HepG2 (cell line): ENCODE results near the gene C6orf62. TPM values are rescaled to one million over a fixed set of nuclear protein-coding genes. Genes with fewer than 3 reads are reported as not detected.

ENCODE experiments used
- CREM ChIP-seq, 2 experiments: sonication (generic) in 1 of 2; formaldehyde crosslinking in 1 of 2; IDR thresholded peaks; 2 replicates each; pipeline versions ENCODE4 v1.4.0 to v1.6.1; 2016 to 2020; ENCODE audit warnings: antibody characterized with exemption in 1 of 2, mild to moderate bottlenecking in 1 of 2, missing genetic modification reagents in 1 of 2
- HMG20B ChIP-seq: conservative IDR thresholded peaks from 2 replicates; pipeline ENCODE4 v1.6.1; 2016; ENCODE audit warnings: missing genetic modification reagents, missing compliant biosample characterization
- KDM1A ChIP-seq: IDR thresholded peaks from 2 replicates; pipeline ENCODE4 v1.6.1; 2016; ENCODE audit warnings: missing compliant biosample characterization
- REL ChIP-seq: sonication (generic); formaldehyde crosslinking; conservative IDR thresholded peaks from 2 replicates; pipeline ENCODE4 v1.8.0; 2022; ENCODE audit warnings: mild to moderate bottlenecking, missing genetic modification reagents, moderate library complexity
- SKI ChIP-seq: fragments of 450-650 bp; IDR thresholded peaks from one replicate; pipeline ENCODE4 v1.6.1; 2018; ENCODE audit warnings: mild to moderate bottlenecking; ENCODE audit not compliant: partially characterized antibody
- ZC3H13 ChIP-seq: sonication (generic); formaldehyde crosslinking; IDR thresholded peaks from 2 replicates; pipeline ENCODE4 v1.8.1; 2023; ENCODE audit warnings: mild to moderate bottlenecking, missing genetic modification reagents, moderate library complexity
- ZC3H4 ChIP-seq: sonication (generic); formaldehyde crosslinking; IDR thresholded peaks from 2 replicates; pipeline ENCODE4 v1.4.0; 2020; ENCODE audit warnings: missing genetic modification reagents, borderline replicate concordance
- ZNF17 ChIP-seq: sonication (generic); formaldehyde crosslinking; IDR thresholded peaks from 2 replicates; pipeline ENCODE4 v1.5.0; 2020; ENCODE audit warnings: mild to moderate bottlenecking, missing genetic modification reagents
- ZNF354B ChIP-seq: sonication (generic); formaldehyde crosslinking; IDR thresholded peaks from 2 replicates; pipeline ENCODE4 v1.8.0; 2022; ENCODE audit warnings: mild to moderate bottlenecking, missing genetic modification reagents
- ZNF615 ChIP-seq: sonication (generic); formaldehyde crosslinking; IDR thresholded peaks from 2 replicates; pipeline ENCODE4 v1.5.0; 2020; ENCODE audit warnings: mild to moderate bottlenecking, missing genetic modification reagents, borderline replicate concordance
- ZNF619 ChIP-seq: sonication (generic); formaldehyde crosslinking; IDR thresholded peaks from 2 replicates; pipeline ENCODE4 v1.4.0; 2020; ENCODE audit warnings: mild to moderate bottlenecking, missing genetic modification reagents
- polyA plus RNA-seq, 8 experiments: library from polyadenylated mRNA; depleted of rRNA in 3 of 8; stranded (reverse) in 7 of 8; unstranded in 1 of 8; fragments of >200 nt; fragmentation: Illumina TruSeq in 4 of 8; extraction: Trizol in 4 of 8; gene quantifications; 2 replicates each; pipeline versions ENCODE4 v1.2.1 to v1.2.3, GENCODE V29; 2011 to 2016; ENCODE audit warnings: low read depth in 4 of 8, missing spikeins in 1 of 8, mixed read lengths in 1 of 8; ENCODE audit not compliant: insufficient read depth in 1 of 8
- total RNA-seq, 5 experiments: library from RNA; depleted of rRNA; stranded (reverse); fragments of >200 nt; fragmentation: Illumina TruSeq; extraction: Trizol; gene quantifications; 2 replicates each; pipeline ENCODE4 v1.2.3, GENCODE V29; 2016; ENCODE audit warnings: low read depth in 1 of 5
- TF ChIP-seq, protein P1 (sequence below): sonication (generic); formaldehyde crosslinking; IDR thresholded peaks from 2 replicates; pipeline ENCODE4 v1.9.0; 2021; ENCODE audit warnings: missing genetic modification reagents, borderline replicate concordance
- TF ChIP-seq, protein P2 (sequence below): sonication (generic); formaldehyde crosslinking; IDR thresholded peaks from 2 replicates; pipeline ENCODE4 v1.5.0; 2020; ENCODE audit warnings: mild to moderate bottlenecking, missing genetic modification reagents
- TF ChIP-seq, protein P3 (sequence below): sonication (generic); formaldehyde crosslinking; IDR thresholded peaks from 2 replicates; pipeline ENCODE4 v1.8.1; 2023; ENCODE audit warnings: mild to moderate bottlenecking, missing genetic modification reagents
- TF ChIP-seq, protein P4 (sequence below): sonication (generic); formaldehyde crosslinking; IDR thresholded peaks from 2 replicates; pipeline ENCODE4 v1.5.1; 2020; ENCODE audit warnings: missing genetic modification reagents, mild to moderate bottlenecking, borderline replicate concordance
- TF ChIP-seq, protein P5 (sequence below): sonication (generic); formaldehyde crosslinking; IDR thresholded peaks from 2 replicates; pipeline ENCODE4 v1.9.0; 2021; ENCODE audit warnings: missing genetic modification reagents, mild to moderate bottlenecking, borderline replicate concordance
- TF ChIP-seq, protein P6 (sequence below): sonication (generic); formaldehyde crosslinking; IDR thresholded peaks from 2 replicates; pipeline ENCODE4 v1.4.0; 2020; ENCODE audit warnings: missing genetic modification reagents

C6orf62 gene
- total and polyA plus RNA-seq, 2 of the 13 experiments (the other 11 are each of a cell fraction or from before 2014, with no cell fraction given) = 54.8 to 90.4 TPM

DNA sequence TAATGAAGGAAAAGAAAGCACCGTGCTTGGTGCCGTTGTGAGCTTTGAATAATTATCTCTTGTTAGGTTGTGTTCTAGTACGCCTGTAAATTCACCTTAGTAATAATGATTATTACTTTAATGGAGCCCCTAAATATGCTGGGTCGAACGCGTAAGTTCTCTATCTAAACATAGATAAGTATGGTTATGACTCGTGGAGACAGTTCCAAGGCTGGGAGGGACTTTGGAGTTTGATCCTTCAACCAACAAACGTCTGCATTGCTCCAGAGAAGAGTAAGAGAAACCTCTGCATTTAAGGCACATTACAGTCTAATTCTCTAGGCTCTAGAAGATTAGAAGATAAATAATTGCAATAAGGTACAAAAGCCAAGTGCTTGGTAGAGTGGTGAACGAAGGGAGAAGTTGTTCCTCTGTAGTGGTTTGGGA is 51.6 kb downstream of the C6orf62 start (continued):
- TF ChIP-seq, protein P1, sequence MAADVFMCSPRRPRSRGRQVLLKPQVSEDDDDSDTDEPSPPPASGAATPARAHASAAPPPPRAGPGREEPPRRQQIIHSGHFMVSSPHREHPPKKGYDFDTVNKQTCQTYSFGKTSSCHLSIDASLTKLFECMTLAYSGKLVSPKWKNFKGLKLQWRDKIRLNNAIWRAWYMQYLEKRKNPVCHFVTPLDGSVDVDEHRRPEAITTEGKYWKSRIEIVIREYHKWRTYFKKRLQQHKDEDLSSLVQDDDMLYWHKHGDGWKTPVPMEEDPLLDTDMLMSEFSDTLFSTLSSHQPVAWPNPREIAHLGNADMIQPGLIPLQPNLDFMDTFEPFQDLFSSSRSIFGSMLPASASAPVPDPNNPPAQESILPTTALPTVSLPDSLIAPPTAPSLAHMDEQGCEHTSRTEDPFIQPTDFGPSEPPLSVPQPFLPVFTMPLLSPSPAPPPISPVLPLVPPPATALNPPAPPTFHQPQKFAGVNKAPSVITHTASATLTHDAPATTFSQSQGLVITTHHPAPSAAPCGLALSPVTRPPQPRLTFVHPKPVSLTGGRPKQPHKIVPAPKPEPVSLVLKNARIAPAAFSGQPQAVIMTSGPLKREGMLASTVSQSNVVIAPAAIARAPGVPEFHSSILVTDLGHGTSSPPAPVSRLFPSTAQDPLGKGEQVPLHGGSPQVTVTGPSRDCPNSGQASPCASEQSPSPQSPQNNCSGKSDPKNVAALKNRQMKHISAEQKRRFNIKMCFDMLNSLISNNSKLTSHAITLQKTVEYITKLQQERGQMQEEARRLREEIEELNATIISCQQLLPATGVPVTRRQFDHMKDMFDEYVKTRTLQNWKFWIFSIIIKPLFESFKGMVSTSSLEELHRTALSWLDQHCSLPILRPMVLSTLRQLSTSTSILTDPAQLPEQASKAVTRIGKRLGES (CRISPR knock-in tag) = 0 out of 2 replicates have a peak, but pooled peaks have one; percentile 23
- TF ChIP-seq ZC3H13 (CRISPR knock-in tag) (0 out of 2 replicates have a peak, but pooled peaks have one; percentile 14), ZNF17 (no peak), KDM1A (CRISPR knock-in tag) (no peak), ZC3H4 (CRISPR knock-in tag) (no peak), ZNF615 (CRISPR knock-in tag) (no peak), CREM (IDR thresholded peaks at IDR 0.05) (0 out of 2 replicates have a peak, but pooled peaks have one; percentile 8), CREM (CRISPR knock-in tag; IDR thresholded peaks at IDR 0.05) (no peak), ZNF354B (0 out of 2 replicates have a peak, but pooled peaks have one; percentile 51), ZNF619 (no peak), HMG20B (CRISPR knock-in tag) (no peak), SKI (no peak), REL (CRISPR knock-in tag) (0 out of 2 replicates have a peak, but pooled peaks have one; percentile 7)
- TF ChIP-seq, protein P2, sequence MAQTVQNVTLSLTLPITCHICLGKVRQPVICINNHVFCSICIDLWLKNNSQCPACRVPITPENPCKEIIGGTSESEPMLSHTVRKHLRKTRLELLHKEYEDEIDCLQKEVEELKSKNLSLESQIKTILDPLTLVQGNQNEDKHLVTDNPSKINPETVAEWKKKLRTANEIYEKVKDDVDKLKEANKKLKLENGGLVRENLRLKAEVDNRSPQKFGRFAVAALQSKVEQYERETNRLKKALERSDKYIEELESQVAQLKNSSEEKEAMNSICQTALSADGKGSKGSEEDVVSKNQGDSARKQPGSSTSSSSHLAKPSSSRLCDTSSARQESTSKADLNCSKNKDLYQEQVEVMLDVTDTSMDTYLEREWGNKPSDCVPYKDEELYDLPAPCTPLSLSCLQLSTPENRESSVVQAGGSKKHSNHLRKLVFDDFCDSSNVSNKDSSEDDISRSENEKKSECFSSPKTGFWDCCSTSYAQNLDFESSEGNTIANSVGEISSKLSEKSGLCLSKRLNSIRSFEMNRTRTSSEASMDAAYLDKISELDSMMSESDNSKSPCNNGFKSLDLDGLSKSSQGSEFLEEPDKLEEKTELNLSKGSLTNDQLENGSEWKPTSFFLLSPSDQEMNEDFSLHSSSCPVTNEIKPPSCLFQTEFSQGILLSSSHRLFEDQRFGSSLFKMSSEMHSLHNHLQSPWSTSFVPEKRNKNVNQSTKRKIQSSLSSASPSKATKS = no peak
- TF ChIP-seq, protein P3, sequence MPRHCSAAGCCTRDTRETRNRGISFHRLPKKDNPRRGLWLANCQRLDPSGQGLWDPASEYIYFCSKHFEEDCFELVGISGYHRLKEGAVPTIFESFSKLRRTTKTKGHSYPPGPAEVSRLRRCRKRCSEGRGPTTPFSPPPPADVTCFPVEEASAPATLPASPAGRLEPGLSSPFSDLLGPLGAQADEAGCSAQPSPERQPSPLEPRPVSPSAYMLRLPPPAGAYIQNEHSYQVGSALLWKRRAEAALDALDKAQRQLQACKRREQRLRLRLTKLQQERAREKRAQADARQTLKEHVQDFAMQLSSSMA (CRISPR knock-in tag) = no peak
- TF ChIP-seq, protein P4, sequence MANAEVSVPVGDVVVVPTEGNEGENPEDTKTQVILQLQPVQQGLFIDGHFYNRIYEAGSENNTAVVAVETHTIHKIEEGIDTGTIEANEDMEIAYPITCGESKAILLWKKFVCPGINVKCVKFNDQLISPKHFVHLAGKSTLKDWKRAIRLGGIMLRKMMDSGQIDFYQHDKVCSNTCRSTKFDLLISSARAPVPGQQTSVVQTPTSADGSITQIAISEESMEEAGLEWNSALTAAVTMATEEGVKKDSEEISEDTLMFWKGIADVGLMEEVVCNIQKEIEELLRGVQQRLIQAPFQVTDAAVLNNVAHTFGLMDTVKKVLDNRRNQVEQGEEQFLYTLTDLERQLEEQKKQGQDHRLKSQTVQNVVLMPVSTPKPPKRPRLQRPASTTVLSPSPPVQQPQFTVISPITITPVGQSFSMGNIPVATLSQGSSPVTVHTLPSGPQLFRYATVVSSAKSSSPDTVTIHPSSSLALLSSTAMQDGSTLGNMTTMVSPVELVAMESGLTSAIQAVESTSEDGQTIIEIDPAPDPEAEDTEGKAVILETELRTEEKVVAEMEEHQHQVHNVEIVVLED (CRISPR knock-in tag) = no peak
- TF ChIP-seq, protein P5, sequence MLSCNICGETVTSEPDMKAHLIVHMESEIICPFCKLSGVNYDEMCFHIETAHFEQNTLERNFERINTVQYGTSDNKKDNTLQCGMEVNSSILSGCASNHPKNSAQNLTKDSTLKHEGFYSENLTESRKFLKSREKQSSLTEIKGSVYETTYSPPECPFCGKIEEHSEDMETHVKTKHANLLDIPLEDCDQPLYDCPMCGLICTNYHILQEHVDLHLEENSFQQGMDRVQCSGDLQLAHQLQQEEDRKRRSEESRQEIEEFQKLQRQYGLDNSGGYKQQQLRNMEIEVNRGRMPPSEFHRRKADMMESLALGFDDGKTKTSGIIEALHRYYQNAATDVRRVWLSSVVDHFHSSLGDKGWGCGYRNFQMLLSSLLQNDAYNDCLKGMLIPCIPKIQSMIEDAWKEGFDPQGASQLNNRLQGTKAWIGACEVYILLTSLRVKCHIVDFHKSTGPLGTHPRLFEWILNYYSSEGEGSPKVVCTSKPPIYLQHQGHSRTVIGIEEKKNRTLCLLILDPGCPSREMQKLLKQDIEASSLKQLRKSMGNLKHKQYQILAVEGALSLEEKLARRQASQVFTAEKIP (CRISPR knock-in tag) = no peak
- TF ChIP-seq, protein P6, sequence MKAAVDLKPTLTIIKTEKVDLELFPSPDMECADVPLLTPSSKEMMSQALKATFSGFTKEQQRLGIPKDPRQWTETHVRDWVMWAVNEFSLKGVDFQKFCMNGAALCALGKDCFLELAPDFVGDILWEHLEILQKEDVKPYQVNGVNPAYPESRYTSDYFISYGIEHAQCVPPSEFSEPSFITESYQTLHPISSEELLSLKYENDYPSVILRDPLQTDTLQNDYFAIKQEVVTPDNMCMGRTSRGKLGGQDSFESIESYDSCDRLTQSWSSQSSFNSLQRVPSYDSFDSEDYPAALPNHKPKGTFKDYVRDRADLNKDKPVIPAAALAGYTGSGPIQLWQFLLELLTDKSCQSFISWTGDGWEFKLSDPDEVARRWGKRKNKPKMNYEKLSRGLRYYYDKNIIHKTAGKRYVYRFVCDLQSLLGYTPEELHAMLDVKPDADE (CRISPR knock-in tag) = 0 out of 2 replicates have a peak, but pooled peaks have one; percentile 47
- TF ChIP-seq, all 625 proteins: peak for 14
